T-cell (primary cell): ENCODE results near the gene NCBP2L. TPM values are rescaled to one million over a fixed set of nuclear protein-coding genes. Genes with fewer than 3 reads are reported as not detected.

Experiments used
- ATAC-seq, 4 experiments: fragments of 200-7000 bp in 3 of 4; fragments of 150-1000 bp in 1 of 4; cut with Tn5 transposase; replicated peaks in 1 of 4; 1 replicate in 3 of 4; 2 replicates in 1 of 4; pipeline ENCODE4 v1.10.0; 2021; ENCODE audit warnings: moderate library complexity in 3 of 4, mild to moderate bottlenecking in 2 of 4, moderate number of reproducible peaks in 1 of 4
- CTCF ChIA-PET, 2 donors: fragments of 300-600 bp; sonication (Branson Sonifier 250); formaldehyde crosslinking; loops; one replicate each; lab custom pipeline; 2022; ENCODE audit warnings: antibody characterized with exemption in 2 of 2; lab: Charles Lee
- POLR2A ChIA-PET, 2 donors: fragments of 300-600 bp; sonication (Branson Sonifier 250); formaldehyde crosslinking; loops; one replicate each; lab custom pipeline; 2022; ENCODE audit warnings: antibody characterized with exemption in 2 of 2; lab: Charles Lee
- DNase-seq, 35 experiments: peaks; one replicate each; pipeline versions ENCODE4 v3.0.0 to v3.0.0-alpha.2; 2013 to 2023
- H3K27ac ChIP-seq: one replicate; pipeline ENCODE4 v1.5.1; 2013; ENCODE audit warnings: low read length
- H3K27me3 ChIP-seq, 2 experiments: replicated peaks in 1 of 2; 1 replicate in 1 of 2; 2 replicates in 1 of 2; pipeline versions ENCODE4 v1.6.1 to v1.7.0; 2013; ENCODE audit warnings: low read length in 1 of 2, mixed read lengths in 1 of 2; ENCODE audit not compliant: control insufficient read depth in 2 of 2, insufficient read depth in 2 of 2; ENCODE audit errors: extremely low read depth in 1 of 2
- H3K36me3 ChIP-seq, 2 donors: 1 replicate in 1 of 2; 2 replicates in 1 of 2; pipeline versions ENCODE4 v1.6.1 to v1.7.0; 2013; ENCODE audit warnings: low read length in 1 of 2; ENCODE audit not compliant: control insufficient read depth in 2 of 2, insufficient read depth in 1 of 2; ENCODE audit errors: extremely low read depth in 1 of 2
- H3K4me1 ChIP-seq, 2 experiments: 1 replicate in 1 of 2; 2 replicates in 1 of 2; pipeline versions ENCODE4 v1.6.1 to v1.7.0; 2013; ENCODE audit warnings: low read length in 2 of 2, mixed read lengths in 1 of 2; ENCODE audit not compliant: insufficient read depth in 2 of 2, control insufficient read depth in 1 of 2; ENCODE audit errors: extremely low read depth in 1 of 2
- H3K4me3 ChIP-seq, 2 donors: 1 replicate in 1 of 2; 2 replicates in 1 of 2; pipeline versions ENCODE4 v1.5.1 to v1.7.0; 2013; ENCODE audit warnings: mild to moderate bottlenecking in 2 of 2, low read length in 1 of 2, moderate library complexity in 1 of 2; ENCODE audit not compliant: control insufficient read depth in 1 of 2; ENCODE audit errors: extremely low read depth in 1 of 2
- H3K9me3 ChIP-seq: 2 replicates; pipeline ENCODE4 v1.7.0; 2013
- H3K27ac Mint-ChIP-seq, 2 donors: one replicate each; pipeline ENCODE4 v1.8.0; 2020 to 2021; ENCODE audit warnings: mild to moderate bottlenecking in 2 of 2, mixed read lengths in 2 of 2
- H3K27me3 Mint-ChIP-seq, 2 donors: one replicate each; pipeline ENCODE4 v1.8.0; 2021 to 2022; ENCODE audit warnings: mixed read lengths in 2 of 2
- H3K36me3 Mint-ChIP-seq: one replicate; pipeline ENCODE4 v1.8.0; 2021; ENCODE audit warnings: mixed read lengths
- H3K4me1 Mint-ChIP-seq, 3 donors: one replicate each; pipeline ENCODE4 v1.8.0; 2020 to 2022; ENCODE audit warnings: mixed read lengths in 3 of 3, mild to moderate bottlenecking in 1 of 3
- H3K4me3 Mint-ChIP-seq, 3 donors: one replicate each; pipeline ENCODE4 v1.8.0; 2020 to 2022; ENCODE audit warnings: mild to moderate bottlenecking in 3 of 3, mixed read lengths in 3 of 3, moderate library complexity in 3 of 3
- H3K9me3 Mint-ChIP-seq, 3 donors: one replicate each; pipeline ENCODE4 v1.8.0; 2020 to 2022; ENCODE audit warnings: mixed read lengths in 3 of 3
- WGBS: methylation state at CpG from one replicate; pipeline ENCODE4 v1.1.5; 2013; ENCODE audit warnings: missing lambda C conversion rate; ENCODE audit not compliant: insufficient coverage; 5-methylcytosine and 5-hydroxymethylcytosine counted together
- total RNA-seq, 35 experiments: library from RNA in 6 of 35; stranded (reverse) in 6 of 35; fragments of 120-200 nt in 1 of 35; gene quantifications; one replicate each; pipeline versions ENCODE4 v1.2.1 to v1.2.4 and lab custom pipeline; 2013 to 2026

Gene NCBP2L
- total RNA-seq, 5 donors from 2014 or later (not counting 1 experiment from before 2014, with no cell fraction given) = not detected

- Mint-ChIP-seq H3K9me3 (no peaks in the 10 kb centered on the region), H3K27me3 (peaks cover 0 to 33% of the 10 kb centered on the region in 2 donors), H3K27ac (no peak overlapping the region), H3K36me3 (no peaks in the 10 kb centered on the region), H3K4me3 (no peak overlapping the region), H3K4me1 (peaks cover 7 to 29% (median 13%) of the 10 kb centered on the region in 3 donors)
- H3K9me3 ChIP-seq = no peaks in the 10 kb centered on the region
- no peaks in the 10 kb centered on the region for H3K36me3 ChIP-seq
- H3K4me1 ChIP-seq = no peaks in the 10 kb centered on the region
- DNase-seq = no peak
- no CpG with 5 or more reads among the region's 3 CpGs for WGBS
- no peak for ATAC-seq
- no peak overlapping the region for H3K4me3 ChIP-seq
- CTCF ChIA-PET = no interaction called here
- H3K27me3 ChIP-seq = no peaks in the 10 kb centered on the region
- H3K27ac ChIP-seq = no peak overlapping the region
- POLR2A ChIA-PET = no interaction called here
These were observed 57.0 kb downstream of the NCBP2L start for GRCh38 chrX:107834275-107835201.

DNA sequence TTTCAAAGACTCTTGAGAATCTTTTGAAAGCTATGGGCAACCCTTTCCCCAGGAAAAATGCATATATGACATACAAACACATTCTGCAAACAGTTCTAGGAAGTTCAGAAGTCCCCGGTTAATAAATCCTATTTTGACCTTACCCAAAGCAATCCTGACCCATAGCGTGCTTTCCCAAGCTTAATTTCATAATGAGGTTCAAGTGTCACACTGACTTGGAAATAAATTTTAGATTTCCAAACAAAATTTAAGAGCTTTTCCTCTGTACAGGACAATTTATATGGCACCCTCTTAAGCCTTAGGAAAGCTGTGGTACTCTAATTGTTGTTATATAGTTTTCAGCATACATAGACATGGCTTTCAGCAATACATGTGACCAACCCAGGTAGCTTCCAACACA is 59.4 kb downstream of the NCBP2L start:
- Histone ChIP-seq H3K27me3 (no peaks in the 10 kb centered on the region), H3K9me3 (no peaks in the 10 kb centered on the region), H3K27ac (no peak overlapping the region), H3K4me1 (no peaks in the 10 kb centered on the region), H3K36me3 (no peaks in the 10 kb centered on the region), H3K4me3 (no peak overlapping the region)
- POLR2A ChIA-PET = interaction anchor here in 1 of 2 donors (0.6 kb wide), 1 partner anchor 144 kb away, joined by 4 read pairs; no protein-coding TSS in a partner anchor
- H3K27ac Mint-ChIP-seq = no peak overlapping the region
- H3K36me3 Mint-ChIP-seq = peaks cover 13% of the 10 kb centered on the region
- H3K27me3 Mint-ChIP-seq = peaks cover 0 to 40% of the 10 kb centered on the region in 2 donors
- no CpG with 5 or more reads among the region's 2 CpGs for WGBS
- H3K4me3 Mint-ChIP-seq = no peak overlapping the region
- CTCF ChIA-PET = no interaction called here
- DNase-seq = no peak
- H3K9me3 Mint-ChIP-seq = no peaks in the 10 kb centered on the region
- no peak for ATAC-seq
- peaks cover 0 to 21% (median 9%) of the 10 kb centered on the region in 3 donors for H3K4me1 Mint-ChIP-seq

- Histone ChIP-seq H3K27me3 (peaks cover 0 to 2% of the 10 kb centered on the region in 2 experiments), H3K9me3 (no peaks in the 10 kb centered on the region), H3K36me3 (no peaks in the 10 kb centered on the region), H3K27ac (no peak overlapping the region), H3K4me3 (no peak overlapping the region), H3K4me1 (no peaks in the 10 kb centered on the region)
- POLR2A ChIA-PET = no interaction called here
- Mint-ChIP-seq H3K27me3 (peaks cover 0 to 23% of the 10 kb centered on the region in 2 donors), H3K36me3 (peaks cover 20% of the 10 kb centered on the region), H3K4me3 (no peak overlapping the region), H3K27ac (no peak overlapping the region), H3K4me1 (peaks cover 0 to 16% (median 6%) of the 10 kb centered on the region in 3 donors), H3K9me3 (no peaks in the 10 kb centered on the region)
- DNase-seq (no peak), ATAC-seq (no peak)
- CTCF ChIA-PET = no interaction called here
- no CpG with 5 or more reads among the region's 15 CpGs for WGBS
These were observed 63.4 kb downstream of the NCBP2L start for GRCh38 chrX:107840971-107841370.

- DNase-seq (no peak), ATAC-seq (no peak)
- WGBS = no CpG with 5 or more reads among the region's 6 CpGs
- no peaks in the 10 kb centered on the region for H3K9me3 Mint-ChIP-seq
- peaks cover 20% of the 10 kb centered on the region for H3K36me3 Mint-ChIP-seq
- no peak overlapping the region for H3K27ac ChIP-seq
- peaks cover 0 to 10% (median 2%) of the 10 kb centered on the region in 3 donors for H3K4me1 Mint-ChIP-seq
- H3K27me3 ChIP-seq = peaks cover 0 to 2% of the 10 kb centered on the region in 2 experiments
- H3K4me3 Mint-ChIP-seq = no peak overlapping the region
- no peaks in the 10 kb centered on the region for H3K4me1 ChIP-seq
- no peaks in the 10 kb centered on the region for H3K9me3 ChIP-seq
- POLR2A ChIA-PET = no interaction called here
- no peak overlapping the region for H3K4me3 ChIP-seq
- no peak overlapping the region for H3K27ac Mint-ChIP-seq
- H3K27me3 Mint-ChIP-seq = peaks cover 0 to 20% of the 10 kb centered on the region in 2 donors
- H3K36me3 ChIP-seq = no peaks in the 10 kb centered on the region
- CTCF ChIA-PET = no interaction called here
These were observed 65.3 kb downstream of the NCBP2L start for GRCh38 chrX:107842715-107843400.

Other genes with a start within 250 kb of the NCBP2L start
- 10 to 100 TPM; 57.9 to 74.0 (median 60.7) TPM for gene PRPS1, start 149.2 kb upstream of the NCBP2L start, total RNA-seq
- 1,000 to 10,000 TPM in 2 of 5 donors, 100 to 1,000 TPM in 3; 202 to 2,593 (median 248) TPM for gene TSC22D3, start 1.9 kb upstream of the NCBP2L start, total RNA-seq
- 10 to 100 TPM; 14.9 to 21.1 (median 16.0) TPM for gene MID2, start 48.1 kb downstream of the NCBP2L start, total RNA-seq
- gene TEX13B, start 204.6 kb downstream of the NCBP2L start, total RNA-seq = not detected